ENCODE results near the gene STX12.

GRCh38 chr1:27855085-27855484, 82.1 kb downstream of the STX12 start:
- TF ChIP-seq POLR2A (IDR thresholded peaks at IDR 0.05) (no peak), CTCF (IDR thresholded peaks at IDR 0.05) (no peak)

Measured in ovary (tissue), 3 donors.